Peyer's patch (tissue), 4 donors: ENCODE measurements around the gene PITPNM2.

Experiments used
- POLR2A ChIP-seq, 2 donors: fragments of 450-650 bp; IDR thresholded peaks; one replicate each; pipeline ENCODE4 v1.5.1; 2017; ENCODE audit warnings: antibody characterized with exemption in 2 of 2, mild to moderate bottlenecking in 2 of 2, moderate library complexity in 2 of 2
- TF ChIP-seq, protein P1 (sequence below), 6 experiments: fragments of 450-650 bp in 4 of 6; fragments of 200-600 bp in 2 of 6; sonication (generic) in 1 of 6; IDR thresholded peaks; one replicate each; pipeline ENCODE4 v1.5.1; 2017 to 2019; ENCODE audit warnings: antibody characterized with exemption in 6 of 6, mild to moderate bottlenecking in 3 of 6, moderate library complexity in 1 of 6

GRCh38 chr12:123199936-123200335 is 49.0 kb upstream of the PITPNM2 start:
- no peak for TF ChIP-seq POLR2A (IDR thresholded peaks at IDR 0.05)
- TF ChIP-seq, protein P1, sequence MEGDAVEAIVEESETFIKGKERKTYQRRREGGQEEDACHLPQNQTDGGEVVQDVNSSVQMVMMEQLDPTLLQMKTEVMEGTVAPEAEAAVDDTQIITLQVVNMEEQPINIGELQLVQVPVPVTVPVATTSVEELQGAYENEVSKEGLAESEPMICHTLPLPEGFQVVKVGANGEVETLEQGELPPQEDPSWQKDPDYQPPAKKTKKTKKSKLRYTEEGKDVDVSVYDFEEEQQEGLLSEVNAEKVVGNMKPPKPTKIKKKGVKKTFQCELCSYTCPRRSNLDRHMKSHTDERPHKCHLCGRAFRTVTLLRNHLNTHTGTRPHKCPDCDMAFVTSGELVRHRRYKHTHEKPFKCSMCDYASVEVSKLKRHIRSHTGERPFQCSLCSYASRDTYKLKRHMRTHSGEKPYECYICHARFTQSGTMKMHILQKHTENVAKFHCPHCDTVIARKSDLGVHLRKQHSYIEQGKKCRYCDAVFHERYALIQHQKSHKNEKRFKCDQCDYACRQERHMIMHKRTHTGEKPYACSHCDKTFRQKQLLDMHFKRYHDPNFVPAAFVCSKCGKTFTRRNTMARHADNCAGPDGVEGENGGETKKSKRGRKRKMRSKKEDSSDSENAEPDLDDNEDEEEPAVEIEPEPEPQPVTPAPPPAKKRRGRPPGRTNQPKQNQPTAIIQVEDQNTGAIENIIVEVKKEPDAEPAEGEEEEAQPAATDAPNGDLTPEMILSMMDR (IDR thresholded peaks at IDR 0.05) = no peak
